Subcutaneous abdominal adipose tissue (tissue), 5 donors: ENCODE data around the gene MIR17HG.

Source experiments
- H3K27ac ChIP-seq: one replicate; pipeline ENCODE4 v1.7.0; 2013; ENCODE audit warnings: low read depth, mild to moderate bottlenecking, inconsistent platforms, low read length, moderate library complexity
- H3K27me3 ChIP-seq, 5 donors: one replicate each; pipeline ENCODE4 v1.7.0; 2013; ENCODE audit warnings: low read length in 5 of 5, inconsistent platforms in 1 of 5; ENCODE audit not compliant: control insufficient read depth in 5 of 5, insufficient read depth in 4 of 5
- H3K36me3 ChIP-seq, 5 donors: one replicate each; pipeline ENCODE4 v1.7.0; 2013; ENCODE audit warnings: low read length in 5 of 5; ENCODE audit not compliant: control insufficient read depth in 5 of 5, insufficient read depth in 5 of 5
- H3K4me1 ChIP-seq, 5 donors: one replicate each; pipeline ENCODE4 v1.7.0; 2013; ENCODE audit warnings: low read length in 5 of 5, mild to moderate bottlenecking in 3 of 5, moderate library complexity in 1 of 5; ENCODE audit not compliant: control insufficient read depth in 5 of 5, insufficient read depth in 5 of 5
- H3K4me3 ChIP-seq, 5 donors: one replicate each; pipeline ENCODE4 v1.7.0; 2013; ENCODE audit warnings: low read length in 5 of 5, low read depth in 1 of 5
- H3K9ac ChIP-seq, 5 donors: one replicate each; pipeline ENCODE4 v1.7.0; 2013; ENCODE audit warnings: low read length in 5 of 5, mild to moderate bottlenecking in 4 of 5, moderate library complexity in 3 of 5
- H3K9me3 ChIP-seq, 5 donors: one replicate each; pipeline ENCODE4 v1.7.0; 2013; ENCODE audit warnings: low read length in 5 of 5; ENCODE audit not compliant: control insufficient read depth in 5 of 5
- donor health status: healthy.
- donor health status: healthy.
- donor health status: healthy.
- donor health status: healthy.
- donor health status: healthy.

The MIR17HG gene

GRCh38 chr13:91353494-91353893 lies 6.0 kb downstream of the MIR17HG start:
- Histone ChIP-seq H3K27me3 (no peaks in the 10 kb centered on the region), H3K4me1 (peaks cover 0 to 8% (median 7%) of the 10 kb centered on the region in 5 donors), H3K9ac (no peak overlapping the region), H3K36me3 (peaks cover 11 to 32% (median 28%) of the 10 kb centered on the region in 5 donors), H3K4me3 (no peak overlapping the region), H3K27ac (no peak overlapping the region), H3K9me3 (no peaks in the 10 kb centered on the region)

- Histone ChIP-seq H3K9me3 (no peaks in the 10 kb centered on the region), H3K36me3 (peaks cover 11 to 32% (median 23%) of the 10 kb centered on the region in 5 donors), H3K4me3 (no peak overlapping the region)
These were observed 7.8 kb downstream of the MIR17HG start for GRCh38 chr13:91355099-91355825.

DNA sequence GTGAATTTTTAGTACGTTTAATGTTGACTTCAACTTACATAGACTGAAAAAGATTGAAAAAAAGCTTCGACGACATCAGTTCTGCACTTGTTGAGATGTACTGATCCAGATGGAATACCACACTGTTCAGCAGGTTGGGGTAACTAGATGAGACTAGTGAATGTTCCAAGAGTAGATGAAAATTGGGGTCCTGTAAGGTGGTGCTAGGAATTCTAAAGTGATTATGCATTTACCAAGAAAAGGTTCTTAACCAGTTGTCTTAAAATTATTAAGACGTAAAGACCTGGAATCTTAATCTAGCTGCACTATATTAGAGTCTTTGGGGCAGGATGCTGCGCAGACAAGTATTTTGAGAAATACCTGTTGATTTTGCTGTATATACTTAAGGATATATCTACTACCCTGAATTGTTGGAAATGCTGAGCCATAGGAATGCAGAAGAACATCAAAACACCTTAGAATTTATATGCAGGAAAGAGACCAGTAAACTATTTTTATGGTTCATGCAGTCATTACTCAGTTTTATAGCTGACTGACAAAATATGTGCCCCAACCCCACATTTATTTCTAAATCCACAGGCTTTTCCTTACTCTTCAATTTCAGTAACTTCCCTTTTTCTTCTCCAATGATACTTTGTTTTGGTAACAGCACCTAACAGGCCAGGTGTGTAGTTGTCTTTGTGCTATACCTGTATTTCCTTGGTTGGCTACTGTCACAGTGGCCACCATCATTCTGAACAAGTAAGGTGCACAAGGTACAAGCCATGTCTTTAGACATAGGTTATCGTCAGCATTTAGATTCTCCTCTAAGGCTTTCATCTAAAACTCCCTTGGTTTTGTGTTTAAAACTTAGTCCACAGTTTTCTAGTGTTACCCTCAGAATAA lies 8.6 kb downstream of the MIR17HG start:
- Histone ChIP-seq H3K9ac (no peak overlapping the region), H3K27me3 (no peaks in the 10 kb centered on the region), H3K4me1 (no peaks in the 10 kb centered on the region), H3K27ac (no peak overlapping the region), H3K9me3 (no peaks in the 10 kb centered on the region), H3K4me3 (no peak overlapping the region), H3K36me3 (peaks cover 4 to 32% (median 15%) of the 10 kb centered on the region in 5 donors)

More at GRCh38 chr13:91355099-91355825, 7.8 kb downstream of the MIR17HG start:
- Histone ChIP-seq H3K27ac (no peak overlapping the region), H3K27me3 (no peaks in the 10 kb centered on the region), H3K4me1 (no peaks in the 10 kb centered on the region), H3K9ac (no peak overlapping the region)

DNA sequence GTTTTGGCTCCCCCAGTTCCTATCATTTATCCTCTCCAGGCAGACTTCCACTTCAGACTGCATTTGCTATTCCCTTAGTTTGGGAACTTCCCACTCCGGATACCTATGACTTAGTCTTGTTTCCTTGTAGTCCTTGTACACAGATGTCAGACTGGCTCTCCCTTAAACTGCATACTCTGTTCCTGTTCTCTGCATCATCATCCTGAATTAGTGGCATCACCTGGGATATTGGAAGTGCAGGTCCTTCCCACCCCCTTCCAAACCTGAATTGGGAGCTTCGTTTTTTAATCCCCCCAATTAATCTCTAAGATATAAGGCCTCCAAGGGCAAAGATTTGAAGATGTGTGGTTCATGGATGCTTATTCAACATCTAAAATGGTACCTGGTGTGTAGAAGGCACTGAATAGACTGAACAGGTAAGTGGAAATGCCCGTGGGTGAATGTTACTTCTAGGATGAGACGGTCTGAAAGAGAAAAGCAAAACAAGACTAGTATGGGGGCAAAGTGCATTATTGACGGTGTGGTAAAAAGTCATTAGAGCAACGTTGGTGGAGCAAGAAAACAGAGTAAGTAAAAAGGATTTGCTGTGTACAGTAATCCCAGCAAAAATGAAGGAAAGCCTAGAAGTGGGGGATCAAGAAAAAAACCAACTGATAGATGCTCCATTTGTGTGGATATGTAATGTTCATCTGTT lies 9.6 kb downstream of the MIR17HG start:
- no peak overlapping the region for H3K4me3 ChIP-seq
- H3K36me3 ChIP-seq = peaks cover 3 to 30% (median 13%) of the 10 kb centered on the region in 5 donors
- no peaks in the 10 kb centered on the region for H3K27me3 ChIP-seq
- no peaks in the 10 kb centered on the region for H3K4me1 ChIP-seq
- no peaks in the 10 kb centered on the region for H3K9me3 ChIP-seq
- no peak overlapping the region for H3K9ac ChIP-seq
- H3K27ac ChIP-seq = no peak overlapping the region

DNA sequence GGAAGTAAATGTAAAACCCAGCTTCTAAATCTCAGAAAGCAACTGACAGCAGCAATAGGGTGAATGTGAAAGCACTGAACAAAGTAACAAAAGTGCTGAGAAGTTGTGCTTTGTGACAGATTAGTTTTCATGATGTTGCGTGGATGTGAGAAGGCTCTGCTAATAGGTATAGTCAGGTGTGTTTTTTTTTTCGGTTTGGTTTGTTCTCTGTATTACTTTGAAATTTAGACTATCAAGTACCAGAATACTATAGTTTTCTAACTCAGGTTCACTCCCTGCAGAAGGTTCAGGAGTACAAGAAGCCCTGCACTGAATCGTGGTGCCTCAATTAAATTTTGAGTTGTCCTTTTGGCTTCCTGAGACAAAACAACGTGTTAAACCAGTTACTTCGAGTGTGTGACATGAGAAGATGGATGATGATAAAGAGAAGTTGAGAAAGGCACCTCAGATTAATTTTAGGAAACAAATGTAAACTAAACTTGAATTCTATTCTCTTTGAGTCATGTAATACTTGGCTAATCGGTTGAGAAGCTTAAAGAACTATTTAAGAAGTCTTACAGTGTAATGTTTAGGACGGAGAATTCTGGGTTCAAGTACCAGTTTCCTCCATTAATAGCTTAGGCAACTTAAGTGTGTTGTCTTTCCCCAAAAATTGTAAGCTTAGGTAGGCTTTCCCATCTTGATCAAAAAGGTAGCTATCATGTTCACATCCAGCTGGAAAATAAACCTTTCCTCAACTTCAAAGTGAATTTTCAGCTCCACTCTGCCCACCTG lies 10.3 kb downstream of the MIR17HG start:
- Histone ChIP-seq H3K27ac (no peak overlapping the region), H3K27me3 (no peaks in the 10 kb centered on the region), H3K9me3 (no peaks in the 10 kb centered on the region), H3K36me3 (peaks cover 3 to 29% (median 11%) of the 10 kb centered on the region in 5 donors), H3K4me1 (no peaks in the 10 kb centered on the region), H3K4me3 (no peak overlapping the region), H3K9ac (no peak overlapping the region)

DNA sequence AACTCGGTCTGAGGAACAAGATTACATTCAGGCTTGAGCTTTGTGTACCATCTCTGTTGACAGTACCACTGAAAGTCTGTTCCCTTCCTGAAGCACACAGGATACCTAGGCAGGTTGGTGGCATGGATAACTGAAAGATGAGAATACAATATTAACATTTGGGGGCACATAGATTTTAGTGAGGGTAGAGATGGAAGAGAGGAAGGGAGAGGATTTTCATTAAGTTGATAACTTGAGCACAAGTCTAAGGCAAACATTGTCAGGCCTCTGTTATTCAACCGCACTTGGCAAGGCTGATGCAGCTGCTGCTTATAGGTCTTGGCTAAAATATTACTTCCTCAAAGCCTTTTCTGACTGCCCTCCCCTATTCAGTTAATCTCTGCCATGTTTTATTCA lies 10.9 kb downstream of the MIR17HG start:
- no peak overlapping the region for H3K27ac ChIP-seq
- H3K4me3 ChIP-seq = no peak overlapping the region
- H3K9ac ChIP-seq = no peak overlapping the region
- peaks cover 3 to 29% (median 11%) of the 10 kb centered on the region in 5 donors for H3K36me3 ChIP-seq
- no peaks in the 10 kb centered on the region for H3K4me1 ChIP-seq
- H3K27me3 ChIP-seq = no peaks in the 10 kb centered on the region
- H3K9me3 ChIP-seq = no peaks in the 10 kb centered on the region

- H3K27me3 ChIP-seq = no peaks in the 10 kb centered on the region
- peaks cover 0 to 25% (median 7%) of the 10 kb centered on the region in 5 donors for H3K36me3 ChIP-seq
- no peak overlapping the region for H3K9ac ChIP-seq
- no peaks in the 10 kb centered on the region for H3K9me3 ChIP-seq
- H3K27ac ChIP-seq = no peak overlapping the region
- H3K4me3 ChIP-seq = no peak overlapping the region
- no peaks in the 10 kb centered on the region for H3K4me1 ChIP-seq
These were observed 11.6 kb downstream of the MIR17HG start for GRCh38 chr13:91359111-91359510.

DNA sequence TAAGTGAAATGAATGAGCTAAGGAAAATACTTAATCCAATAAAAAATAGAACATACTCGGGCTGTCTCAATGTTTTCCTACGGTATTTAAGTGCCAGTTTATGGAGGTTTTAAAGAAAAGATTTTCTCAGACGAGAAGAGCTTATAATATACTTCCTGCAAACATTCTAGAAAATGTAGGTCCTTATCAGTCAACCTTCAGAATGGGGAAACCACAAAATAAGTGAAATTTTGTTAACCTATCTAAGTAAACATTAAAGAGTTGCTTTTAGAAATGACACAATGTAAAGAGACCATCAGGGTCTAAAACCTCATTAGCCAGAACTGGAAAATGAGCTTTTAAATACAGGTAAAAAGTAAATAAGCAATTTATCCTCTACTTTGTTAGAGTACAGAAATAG lies 12.1 kb downstream of the MIR17HG start:
- Histone ChIP-seq H3K27ac (no peak overlapping the region), H3K27me3 (no peaks in the 10 kb centered on the region), H3K4me1 (no peaks in the 10 kb centered on the region), H3K9ac (no peak overlapping the region), H3K4me3 (no peak overlapping the region), H3K9me3 (no peaks in the 10 kb centered on the region), H3K36me3 (peaks cover 0 to 20% (median 6%) of the 10 kb centered on the region in 5 donors)

DNA sequence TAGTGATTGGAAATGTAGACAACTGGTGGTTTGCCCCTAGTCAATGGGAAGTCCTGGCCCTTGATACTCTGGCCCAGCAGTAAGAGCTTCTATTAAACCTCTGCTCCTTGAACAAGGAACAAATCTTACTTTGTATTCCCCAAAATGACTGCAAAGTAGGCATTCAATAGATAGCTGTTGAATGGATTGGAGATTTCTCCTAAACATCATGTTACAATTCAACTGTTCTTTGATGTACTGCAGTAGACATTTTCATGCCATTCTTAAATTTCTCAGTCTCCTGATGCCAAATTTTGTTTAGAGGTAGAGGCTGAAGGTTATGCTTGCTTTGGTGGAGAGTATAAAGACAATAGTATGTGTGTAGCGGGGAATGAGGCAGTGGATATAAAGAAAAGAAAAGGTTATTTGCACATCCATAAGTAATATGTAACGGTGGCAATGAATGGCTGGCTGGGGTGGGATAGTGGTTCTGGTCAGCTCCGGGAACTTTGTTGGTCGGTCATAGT lies 12.8 kb downstream of the MIR17HG start:
- H3K36me3 ChIP-seq = peaks cover 0 to 16% (median 0%) of the 10 kb centered on the region in 5 donors
- no peak overlapping the region for H3K9ac ChIP-seq
- H3K27ac ChIP-seq = no peak overlapping the region
- H3K27me3 ChIP-seq = no peaks in the 10 kb centered on the region
- H3K4me1 ChIP-seq = no peaks in the 10 kb centered on the region
- H3K9me3 ChIP-seq = no peaks in the 10 kb centered on the region
- no peak overlapping the region for H3K4me3 ChIP-seq
